AG09319 (cell line): ENCODE data around the gene TMPRSS13.
"Not testable (repeated sequence)": the region's sequence is repeated elsewhere in the genome, so short reads cannot be mapped to it uniquely, and the experiment has no call there.

Experiments
- DNase-seq: peaks from one replicate; pipeline ENCODE4 v3.0.0-alpha.2; 2010; ENCODE audit warnings: low read depth; ENCODE audit errors: extremely low read depth
- TF ChIP-seq, protein P1 (sequence below): IDR thresholded peaks from 2 replicates; pipeline ENCODE4 v1.5.1; 2011; ENCODE audit warnings: low read depth, mild to moderate bottlenecking, inconsistent platforms, low read length, moderate library complexity

The TMPRSS13 gene

DNA sequence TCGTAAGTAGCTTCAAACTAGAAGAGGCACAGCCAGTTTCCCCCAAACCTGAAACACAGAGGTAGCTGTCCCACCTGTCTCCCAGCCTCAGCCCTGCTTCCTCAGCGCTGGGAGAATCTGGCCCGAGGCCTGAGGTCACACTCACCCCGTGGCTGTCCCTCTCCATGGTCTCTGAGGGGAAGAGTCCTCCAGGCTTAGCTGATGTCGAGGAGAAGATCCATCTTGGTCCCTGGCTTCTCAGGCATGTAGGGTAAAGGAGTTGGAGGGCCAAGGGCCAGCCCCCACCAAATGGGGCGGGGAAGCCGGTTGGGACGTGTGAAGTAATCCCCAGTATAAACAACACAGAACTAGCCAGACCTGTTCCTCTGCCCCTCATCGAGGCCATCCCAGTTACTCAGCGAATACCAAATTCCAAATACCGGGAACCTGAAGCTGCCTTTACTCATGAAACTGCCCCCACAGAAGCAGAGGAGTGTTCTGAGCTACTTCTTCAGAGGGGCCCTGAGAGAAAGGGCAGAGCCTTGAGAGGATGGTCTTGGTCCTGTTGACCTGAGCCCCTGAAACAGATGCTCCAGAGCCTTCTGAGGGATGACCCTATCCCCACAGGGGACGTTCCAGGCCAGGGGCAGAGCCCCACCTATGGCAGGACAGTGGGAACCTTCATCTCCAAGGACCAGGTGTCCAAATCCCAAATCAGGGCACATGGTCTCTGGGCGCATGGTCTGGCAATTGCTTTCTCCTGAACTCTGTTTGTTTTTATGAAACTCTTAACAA is at the start of gene TMPRSS13:
TSS of gene TMPRSS13 (minus strand) at position 261 of the 774 bp plus-strand sequence. CDS start at position 166, 95 bp downstream.
- DNase-seq: no peak
- TF ChIP-seq, protein P1, sequence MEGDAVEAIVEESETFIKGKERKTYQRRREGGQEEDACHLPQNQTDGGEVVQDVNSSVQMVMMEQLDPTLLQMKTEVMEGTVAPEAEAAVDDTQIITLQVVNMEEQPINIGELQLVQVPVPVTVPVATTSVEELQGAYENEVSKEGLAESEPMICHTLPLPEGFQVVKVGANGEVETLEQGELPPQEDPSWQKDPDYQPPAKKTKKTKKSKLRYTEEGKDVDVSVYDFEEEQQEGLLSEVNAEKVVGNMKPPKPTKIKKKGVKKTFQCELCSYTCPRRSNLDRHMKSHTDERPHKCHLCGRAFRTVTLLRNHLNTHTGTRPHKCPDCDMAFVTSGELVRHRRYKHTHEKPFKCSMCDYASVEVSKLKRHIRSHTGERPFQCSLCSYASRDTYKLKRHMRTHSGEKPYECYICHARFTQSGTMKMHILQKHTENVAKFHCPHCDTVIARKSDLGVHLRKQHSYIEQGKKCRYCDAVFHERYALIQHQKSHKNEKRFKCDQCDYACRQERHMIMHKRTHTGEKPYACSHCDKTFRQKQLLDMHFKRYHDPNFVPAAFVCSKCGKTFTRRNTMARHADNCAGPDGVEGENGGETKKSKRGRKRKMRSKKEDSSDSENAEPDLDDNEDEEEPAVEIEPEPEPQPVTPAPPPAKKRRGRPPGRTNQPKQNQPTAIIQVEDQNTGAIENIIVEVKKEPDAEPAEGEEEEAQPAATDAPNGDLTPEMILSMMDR: no peak

DNA sequence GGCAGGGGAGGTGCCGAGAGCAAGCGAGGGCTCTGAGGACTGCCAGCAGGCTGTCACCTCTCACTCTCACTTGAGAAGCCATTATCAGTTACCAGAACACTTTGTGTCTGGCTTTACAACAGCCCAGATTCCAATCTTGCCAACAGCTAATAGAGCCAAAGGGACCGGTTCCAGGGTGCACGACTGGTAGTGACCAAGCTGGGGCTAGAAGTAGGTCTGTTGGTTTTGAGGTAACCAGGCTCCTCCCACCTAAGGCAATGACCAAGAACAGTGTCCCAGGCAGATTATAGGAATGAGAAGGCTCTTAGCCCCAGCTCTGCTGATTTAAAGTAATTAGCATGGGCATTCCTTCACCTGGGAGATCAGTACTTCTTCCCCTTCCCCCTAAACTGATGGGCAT is 49.8 kb upstream of the TMPRSS13 start:
- TF ChIP-seq, protein P1: no peak
- no peak for DNase-seq

DNA sequence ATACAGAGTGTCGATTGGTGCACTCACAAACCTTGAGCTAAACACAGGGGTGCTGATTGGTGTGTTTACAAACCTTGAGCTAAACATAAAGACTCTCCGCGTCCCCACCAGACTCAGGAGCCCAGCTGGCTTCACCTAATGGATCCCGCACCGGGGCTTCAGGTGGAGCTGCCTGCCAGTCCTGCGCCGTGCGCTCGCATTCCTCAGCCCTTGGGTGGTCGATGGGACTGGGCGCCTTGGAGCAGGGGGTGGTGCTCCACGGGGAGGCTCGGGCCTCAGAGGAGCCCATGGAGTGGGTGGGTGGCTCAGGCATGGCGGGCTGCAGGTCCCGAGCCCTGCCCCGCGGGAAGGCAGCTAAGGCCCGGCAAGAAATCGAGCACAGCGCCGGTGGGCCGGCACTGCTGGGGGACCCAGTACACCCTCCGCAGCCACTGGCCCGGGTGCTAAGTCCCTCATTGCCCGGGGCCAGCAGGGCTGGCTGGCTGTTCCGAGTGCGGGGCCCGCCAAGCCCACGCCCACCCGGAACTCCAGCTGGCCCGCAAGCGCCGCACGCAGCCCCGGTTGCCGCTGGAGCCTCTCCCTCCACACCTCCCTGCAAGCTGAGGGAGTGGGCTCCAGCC is 49.2 kb upstream of the TMPRSS13 start:
- not testable (repeated sequence) for DNase-seq

DNA sequence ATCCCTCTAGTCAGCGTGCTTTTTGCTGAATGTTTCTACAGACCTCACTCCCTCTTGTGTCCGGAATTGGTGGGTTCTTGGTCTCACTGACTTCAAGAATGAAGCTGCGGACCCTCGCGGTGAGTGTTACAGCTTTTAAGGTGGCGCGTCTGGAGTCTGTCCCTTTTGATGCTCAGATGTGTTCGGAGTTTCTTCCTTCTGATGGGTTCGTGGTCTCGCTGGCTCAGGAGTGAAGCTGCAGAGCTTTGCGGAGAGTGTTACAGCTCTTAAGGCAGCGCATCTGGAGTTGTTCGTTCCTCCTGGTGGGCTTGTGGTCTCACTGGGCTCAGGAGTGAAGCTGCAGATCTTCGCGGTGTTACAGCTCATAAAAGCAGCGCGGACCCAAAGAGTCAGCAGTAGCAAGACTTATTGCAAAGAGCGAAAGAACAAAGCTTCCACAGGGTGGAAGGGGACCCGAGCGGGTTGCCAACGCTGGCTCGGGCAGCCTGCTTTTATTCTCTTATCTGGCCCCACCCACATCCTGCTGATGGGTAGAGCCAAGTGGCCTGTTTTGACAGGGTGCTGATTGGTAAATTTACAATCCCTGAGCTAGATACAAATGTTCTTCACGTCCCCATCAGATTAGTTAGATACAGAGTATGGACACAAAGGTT is 48.5 kb upstream of the TMPRSS13 start:
- DNase-seq: not testable (repeated sequence)

DNA sequence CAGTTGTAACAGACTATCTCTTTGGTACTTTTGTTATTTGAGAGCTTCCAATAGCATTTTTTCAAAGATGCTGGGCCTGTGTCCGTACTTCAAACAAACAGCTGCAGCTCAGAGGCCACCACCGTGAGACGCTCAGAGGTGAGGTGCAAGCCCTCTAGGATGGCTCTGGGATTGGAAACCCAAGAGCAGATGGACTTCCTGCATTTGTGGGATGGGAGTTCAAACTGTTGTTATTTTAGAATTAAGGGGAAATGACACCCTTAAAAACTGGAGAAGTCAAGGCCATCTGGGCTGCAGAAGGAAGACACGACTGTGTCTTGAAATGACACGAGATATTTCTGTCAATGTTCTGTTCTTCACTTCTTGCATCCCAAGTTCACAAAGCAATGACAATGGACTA is 47.8 kb upstream of the TMPRSS13 start:
- DNase-seq: no peak
- TF ChIP-seq, protein P1: no peak

DNA sequence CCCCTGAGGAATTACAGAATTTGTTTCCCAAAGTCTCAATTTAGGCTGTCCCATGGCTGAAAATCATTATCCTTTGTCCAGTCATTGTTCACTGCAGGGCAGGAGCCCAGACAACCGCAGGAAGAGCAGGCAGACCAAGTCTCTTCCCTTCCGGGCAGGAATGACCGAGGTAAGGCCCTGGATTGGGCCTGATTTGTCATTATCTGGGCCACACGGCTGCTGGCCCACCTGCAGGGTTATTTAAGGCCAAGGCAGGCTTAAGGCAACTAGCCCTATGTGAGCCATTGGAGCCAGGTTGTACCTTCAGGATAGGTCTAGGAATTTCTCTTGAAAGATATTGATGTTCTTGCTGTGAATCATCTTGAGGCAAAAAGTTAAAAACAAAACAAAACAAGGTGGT is 47.2 kb upstream of the TMPRSS13 start:
- no peak for DNase-seq
- TF ChIP-seq, protein P1: no peak

DNA sequence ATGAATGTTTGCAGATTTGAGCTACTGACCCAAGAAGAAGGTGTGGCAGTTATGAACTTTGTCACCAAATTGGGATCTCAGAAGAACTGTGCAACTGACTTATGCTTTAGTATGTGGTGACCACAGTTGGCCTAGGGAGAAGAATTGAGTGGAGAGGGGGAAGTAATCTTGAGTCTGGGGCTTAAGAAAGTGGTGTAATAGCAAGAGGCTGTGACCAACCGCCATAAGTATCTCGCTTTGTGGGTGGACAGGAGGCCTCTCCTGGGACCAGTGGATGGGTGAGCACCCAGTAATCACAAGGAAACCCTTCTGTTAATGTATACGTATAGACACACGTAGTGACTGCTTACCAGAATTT is 44.3 kb upstream of the TMPRSS13 start:
- no peak for DNase-seq

More for the DNA sequence above, 44.3 kb upstream of the TMPRSS13 start:
- TF ChIP-seq, protein P1: no peak
